HT1080 (cell line): ENCODE data around the gene TEX48. TPM values are rescaled to one million over a fixed set of nuclear protein-coding genes. Genes with fewer than 3 reads are reported as not detected.
A peak's percentile ranks its signal among the peaks of the same experiment; 100 is the strongest.

ENCODE experiments used
- DNase-seq: peaks from one replicate; pipeline ENCODE4 v3.0.0-alpha.2; 2015; ENCODE audit warnings: low read depth
- total RNA-seq: library from RNA; depleted of rRNA; stranded (reverse); fragments of >200 nt; shearing (Covaris generic); gene quantifications from 2 replicates; pipeline ENCODE4 v1.2.3, GENCODE V29; 2014; rRNA removed

The TEX48 gene
- total RNA-seq, 1 experiment from 2014 or later = 0.96 TPM

DNA sequence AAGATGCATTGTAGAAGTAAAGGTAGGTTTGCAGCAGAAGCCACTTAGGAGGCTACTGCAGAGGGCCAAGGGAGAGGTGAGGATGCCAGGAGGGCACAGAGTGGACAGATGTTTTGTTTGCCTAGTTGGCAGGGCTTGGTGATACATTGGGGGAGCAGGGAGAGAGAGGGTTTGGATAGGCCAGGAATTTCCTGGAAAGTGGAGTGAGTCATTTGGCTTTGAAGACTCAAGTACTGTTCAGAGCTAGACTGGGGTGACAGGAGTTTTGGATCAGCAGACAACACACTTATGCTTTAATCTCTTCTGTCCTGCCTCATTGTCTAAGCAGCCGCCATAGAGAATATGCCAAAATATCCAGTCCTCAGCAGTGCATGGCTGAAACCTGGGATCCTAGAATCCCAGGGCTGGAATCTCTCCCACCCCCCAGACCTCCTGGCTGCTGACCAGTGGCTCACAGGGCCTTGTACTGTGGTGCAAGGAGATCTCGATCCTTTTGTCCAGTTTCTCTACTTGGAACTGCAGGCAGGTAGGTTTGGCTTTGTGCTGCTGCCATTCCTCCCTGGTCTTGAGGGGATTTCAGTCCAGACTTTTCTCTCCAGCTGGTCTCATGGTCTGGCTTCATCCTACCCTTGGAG, 59.9 kb downstream of the TEX48 start:
- peak; percentile 85 for DNase-seq

DNA sequence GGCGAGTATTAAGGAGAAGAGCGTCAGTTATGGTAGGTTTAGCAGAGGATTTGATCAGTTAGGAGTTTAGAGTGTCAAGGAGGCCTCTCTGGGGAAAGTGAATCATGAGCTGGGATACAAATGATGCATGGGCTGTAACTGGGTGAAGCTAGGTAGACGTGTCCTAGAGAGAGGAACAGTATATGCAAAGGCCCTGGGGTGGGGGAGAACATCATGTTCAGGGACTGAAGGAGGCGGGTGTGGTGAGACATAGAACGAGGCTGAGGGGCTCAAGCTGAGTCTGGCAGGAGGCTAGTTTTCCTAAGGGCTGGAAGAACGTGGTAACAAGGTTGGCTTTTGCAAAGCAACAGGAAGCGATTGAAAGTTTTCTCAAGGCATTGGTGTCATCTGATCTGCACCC, 60.4 kb downstream of the TEX48 start:
- no peak for DNase-seq

- DNase-seq = no peak
Measured at GRCh38 chr9:114619191-114619761, 62.7 kb downstream of the TEX48 start.

GRCh38 chr9:114616684-114617520, 65.1 kb downstream of the TEX48 start:
- no peak for DNase-seq

Other genes starting within 250 kb of the TEX48 start
- 2.0 and 3.1 TPM in 2 replicates for gene WHRN, start 176.7 kb downstream of the TEX48 start, total RNA-seq
- gene ATP6V1G1, start 94.4 kb downstream of the TEX48 start, total RNA-seq = 96.0 and 97.4 TPM in 2 replicates
- 8.7 and 9.6 TPM in 2 replicates for gene TMEM268, start 70.9 kb downstream of the TEX48 start, total RNA-seq
- not detected in 2 replicates for gene TEX53, start 24.4 kb downstream of the TEX48 start, total RNA-seq
- 0.23 and 0.53 TPM in 2 replicates for gene TNFSF15, start 123.8 kb upstream of the TEX48 start, total RNA-seq
- not detected in 2 replicates for gene TNFSF8, start 248.4 kb upstream of the TEX48 start, total RNA-seq